ENCODE measurements around the gene PRKD2. TPM values are rescaled to one million over a fixed set of nuclear protein-coding genes. Genes with fewer than 3 reads are reported as not detected.

Gene PRKD2
- 43.7 and 57.9 TPM in 2 replicates for total RNA-seq

GRCh38 chr19:46717034-46717715 lies at the start of gene PRKD2:
Gene PRKD2 (minus strand): TSS chr19:46717114. CDS start chr19:46716370, 744 bp downstream.

GRCh38 chr19:46746281-46747057 lies 29.6 kb upstream of the PRKD2 start, which contains the start of gene STRN4:
Gene STRN4 (minus strand): TSS chr19:46746450. CDS start chr19:46746430, 20 bp downstream.

GRCh38 chr19:46745521-46746280 lies 28.8 kb upstream of the PRKD2 start, which contains the start of gene FKRP:
Gene FKRP (plus strand): TSS chr19:46746057. CDS start chr19:46755451, 9,394 bp downstream.

DNA sequence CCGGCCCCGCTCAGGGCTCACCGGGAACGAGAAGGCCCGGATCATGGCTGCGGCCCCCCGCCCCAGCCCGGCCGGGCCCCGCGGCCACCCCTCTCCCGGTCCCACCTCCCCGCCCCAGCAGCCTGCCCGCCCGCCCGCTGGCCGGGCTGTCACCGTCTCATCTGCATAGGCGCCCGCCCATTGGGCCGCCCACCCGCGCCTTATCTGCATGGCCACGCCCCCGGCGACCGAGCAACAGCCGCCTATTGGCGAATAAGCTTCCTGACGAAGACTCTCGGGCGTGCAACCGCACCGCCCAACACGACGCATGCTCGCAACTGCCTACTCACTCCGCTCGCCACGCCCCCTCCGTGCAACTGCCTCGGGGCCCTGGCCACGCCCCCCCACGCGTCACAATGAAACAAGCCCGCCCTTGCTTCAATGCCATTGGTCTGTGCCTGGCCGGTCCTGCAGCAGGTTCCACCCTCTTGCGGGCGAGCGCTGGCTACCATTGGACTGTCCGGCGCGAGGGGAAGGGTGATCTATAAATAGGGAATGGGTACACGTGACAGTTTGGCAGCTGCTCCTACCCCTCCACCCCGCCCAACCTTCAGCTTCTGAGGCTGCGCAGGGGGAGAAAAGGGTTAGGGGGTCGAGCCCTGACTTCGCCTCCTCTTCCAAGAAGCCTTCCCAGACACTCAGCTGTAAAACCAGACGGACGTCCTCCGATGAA lies 55.7 kb downstream of the PRKD2 start, which contains the start of gene DACT3:
Gene DACT3 (minus strand): TSS at position 163 of the 712 bp plus-strand sequence. CDS start 118 bp downstream, at position 45.

DNA sequence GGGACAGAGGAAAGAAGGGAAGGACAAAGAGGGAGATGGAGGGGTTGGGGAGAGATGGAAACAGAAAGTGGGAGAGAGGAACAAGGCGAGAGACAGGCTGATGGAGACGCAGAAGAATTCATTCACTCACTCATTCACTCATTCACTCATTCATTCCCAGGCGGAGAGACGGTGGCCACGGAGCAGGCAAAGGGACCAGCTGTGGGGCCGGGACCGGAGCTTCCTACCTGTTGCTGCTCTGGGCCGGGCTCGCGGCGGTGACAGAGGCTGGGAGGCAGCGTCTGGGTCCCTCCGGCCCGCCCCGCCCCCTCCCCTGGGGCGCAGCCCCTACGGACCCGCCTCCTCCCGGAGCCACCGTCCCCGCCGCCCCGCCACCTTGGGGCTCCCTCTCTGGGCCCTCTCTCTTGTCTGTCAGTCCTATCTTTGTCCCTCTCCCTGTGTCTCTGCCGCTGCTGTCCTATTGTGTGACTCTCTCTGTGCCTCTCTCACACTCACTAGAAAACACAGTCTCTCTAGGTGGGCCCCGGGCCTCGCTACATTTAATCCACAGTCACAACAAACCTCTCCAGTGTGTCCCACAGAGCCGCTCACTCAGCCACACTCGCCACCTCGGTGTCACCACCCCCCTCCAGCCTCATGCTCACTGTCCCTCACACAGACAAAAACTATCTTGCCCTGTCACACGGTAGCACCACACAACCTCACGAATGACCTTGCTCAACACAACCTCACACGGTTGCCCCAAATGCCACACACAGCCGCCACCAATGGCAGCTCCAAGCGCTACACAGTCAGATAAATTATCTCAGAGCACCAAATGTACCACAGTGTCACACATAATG lies 80.8 kb downstream of the PRKD2 start, which contains the start of gene GNG8:
Gene GNG8 (minus strand): TSS at position 283 of the 842 bp plus-strand sequence. CDS start 1,520 bp downstream, outside the sequence.

GRCh38 chr19:46624958-46625661 lies 91.8 kb downstream of the PRKD2 start, which contains the start of gene PTGIR:
Gene PTGIR (minus strand): TSS chr19:46625089. CDS start chr19:46624225, 864 bp downstream.

Other genes with a start within 250 kb of the PRKD2 start
- 2.4 and 4.4 TPM in 2 replicates for gene PNMA8A, start 245.6 kb downstream of the PRKD2 start, total RNA-seq
- 0.09 and 0.28 TPM in 2 replicates for gene PNMA8B, start 221.2 kb downstream of the PRKD2 start, total RNA-seq
- gene CALM3, start 115.8 kb downstream of the PRKD2 start, total RNA-seq: 136 and 149 TPM in 2 replicates
- gene PTGIR, start 92.0 kb downstream of the PRKD2 start, total RNA-seq: 0.27 and 3.4 TPM in 2 replicates
- gene GNG8, start 80.9 kb downstream of the PRKD2 start, total RNA-seq: not detected in 2 replicates
- 0.19 and 0.27 TPM in 2 replicates for gene DACT3, start 55.9 kb downstream of the PRKD2 start, total RNA-seq
- gene FKRP, start 28.9 kb upstream of the PRKD2 start, total RNA-seq: 10.6 and 17.0 TPM in 2 replicates
- 77.5 and 86.0 TPM in 2 replicates for gene STRN4, start 29.3 kb upstream of the PRKD2 start, total RNA-seq
- gene SLC1A5, start 71.5 kb upstream of the PRKD2 start, total RNA-seq: 43.4 and 89.5 TPM in 2 replicates
- gene AP2S1, start 133.7 kb upstream of the PRKD2 start, total RNA-seq: 168 and 246 TPM in 2 replicates
- 19.6 and 31.5 TPM in 2 replicates for gene ARHGAP35, start 143.9 kb upstream of the PRKD2 start, total RNA-seq